ENCODE measurements around the gene ANKIB1.
"Not testable (repeated sequence)": the region's sequence is repeated elsewhere in the genome, so short reads cannot be mapped to it uniquely, and the experiment has no call there.

Gene ANKIB1

GRCh38 chr7:92325173-92325572 lies 79.4 kb downstream of the ANKIB1 start:
- DNase-seq: no peak

GRCh38 chr7:92325858-92326257 lies 80.1 kb downstream of the ANKIB1 start:
- no peak for DNase-seq

- DNase-seq: no peak
Observed at GRCh38 chr7:92330835-92331438, 85.2 kb downstream of the ANKIB1 start.

GRCh38 chr7:92331508-92331907 lies 85.7 kb downstream of the ANKIB1 start:
- no peak for DNase-seq

GRCh38 chr7:92332782-92333181 lies 87.0 kb downstream of the ANKIB1 start:
- DNase-seq: no peak

GRCh38 chr7:92333866-92334265 lies 88.1 kb downstream of the ANKIB1 start:
- DNase-seq: no peak

- no peak for DNase-seq
Observed at GRCh38 chr7:92335574-92335973, 89.8 kb downstream of the ANKIB1 start.

- no peak for DNase-seq
Observed at GRCh38 chr7:92336662-92337340, 91.0 kb downstream of the ANKIB1 start.

GRCh38 chr7:92340016-92340415 lies 94.2 kb downstream of the ANKIB1 start:
- DNase-seq: no peak

GRCh38 chr7:92343714-92344113 lies 97.9 kb downstream of the ANKIB1 start:
- DNase-seq: no peak

- no peak for DNase-seq
Observed at GRCh38 chr7:92352009-92352408, 106.2 kb downstream of the ANKIB1 start.

- no peak for DNase-seq
Observed at GRCh38 chr7:92354214-92354613, 108.4 kb downstream of the ANKIB1 start.

- no peak for DNase-seq
Observed at GRCh38 chr7:92356406-92356805, 110.6 kb downstream of the ANKIB1 start.

GRCh38 chr7:92357260-92357659 lies 111.5 kb downstream of the ANKIB1 start:
- DNase-seq: no peak

- DNase-seq: not testable (repeated sequence)
Observed at GRCh38 chr7:92359179-92359578, 113.4 kb downstream of the ANKIB1 start.

GRCh38 chr7:92359801-92360200 lies 114.0 kb downstream of the ANKIB1 start:
- DNase-seq: no peak

GRCh38 chr7:92360387-92360786 lies 114.6 kb downstream of the ANKIB1 start:
- DNase-seq: no peak

GRCh38 chr7:92362131-92362530 lies 116.4 kb downstream of the ANKIB1 start:
- DNase-seq: no peak

GRCh38 chr7:92366730-92367129 lies 121.0 kb downstream of the ANKIB1 start:
- no peak for DNase-seq

- no peak for DNase-seq
Observed at GRCh38 chr7:92368741-92369140, 123.0 kb downstream of the ANKIB1 start.

GRCh38 chr7:92375013-92375412 lies 129.2 kb downstream of the ANKIB1 start:
- DNase-seq: no peak

- no peak for DNase-seq
Observed at GRCh38 chr7:92391071-92391470, 145.3 kb downstream of the ANKIB1 start.

- no peak for DNase-seq
Observed at GRCh38 chr7:92397542-92397941, 151.8 kb downstream of the ANKIB1 start.

- DNase-seq: no peak
Observed at GRCh38 chr7:92400013-92400412, 154.2 kb downstream of the ANKIB1 start.
